ENCODE data around the gene PJA2. TPM values are rescaled to one million over a fixed set of nuclear protein-coding genes. Genes with fewer than 3 reads are reported as not detected.

The PJA2 gene
- total and polyA plus RNA-seq, 9 of the 15 experiments (the other 6 are each of a cell fraction or from before 2014, with no cell fraction given) = 25.1 to 82.1 (median 50.1) TPM

DNA sequence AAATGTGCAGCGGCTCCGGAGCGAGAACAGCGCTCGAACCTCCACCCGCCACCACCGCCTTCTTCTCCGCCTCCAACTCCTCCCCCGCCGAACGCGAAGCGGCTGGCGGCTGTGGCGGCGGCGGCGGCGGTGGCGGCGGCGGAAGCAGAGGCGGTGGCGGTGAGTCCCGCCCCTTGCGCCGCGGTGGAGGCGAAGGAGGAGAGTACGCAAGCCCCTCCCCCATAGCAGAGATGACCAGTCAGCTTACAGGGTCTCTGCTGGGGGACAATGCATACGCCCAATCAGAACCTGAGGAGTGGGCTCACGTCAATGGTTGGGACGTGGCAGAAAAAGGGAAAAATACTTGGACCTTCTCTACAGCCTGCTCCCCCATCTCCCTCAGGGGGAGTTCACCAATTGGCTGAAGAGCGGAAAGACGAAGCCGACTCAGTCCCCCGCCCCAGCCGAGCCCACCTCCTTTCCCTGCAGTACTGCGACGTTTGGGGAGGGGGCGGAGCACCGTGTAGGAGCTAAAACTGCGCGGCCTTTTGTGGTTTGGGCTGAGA is at the start of gene PJA2 (continued):
- TF ChIP-seq YY1 (IDR thresholded peaks at IDR 0.05; ENCODE audit: borderline replicate concordance in 1 of 3, control insufficient read depth in 1 of 3, extremely low read depth in 1 of 3, insufficient read depth in 3 of 3, insufficient read length in 1 of 3, insufficient replicate concordance in 2 of 3, low read depth in 1 of 3, low read length in 2 of 3) (peak in 1 of 3 experiments; percentile 10), GABPA (tag; conservative IDR thresholded peaks at IDR 0.05; ENCODE audit: low read depth) (peak; percentile 89), ETV1 (tag; conservative IDR thresholded peaks at IDR 0.05; ENCODE audit: low read depth) (0 out of 2 replicates have a peak, but pooled peaks have one; percentile 27), RAD21 (CRISPR knock-in tag; conservative IDR thresholded peaks at IDR 0.05 in 1 of 2, IDR thresholded peaks at IDR 0.05 in 1 of 2) (peak; percentile 12 to 19; a peak in 2 of 4 replicates), RBM22 (IDR thresholded peaks at IDR 0.05; ENCODE audit: low read depth, low read length, poor library complexity, severe bottlenecking) (no peak), HNRNPUL1 (IDR thresholded peaks at IDR 0.05; ENCODE audit: low read length) (no peak), ZNF644 (tag; IDR thresholded peaks at IDR 0.05; ENCODE audit: low read depth) (0 out of 2 replicates have a peak, but pooled peaks have one; percentile 11), TRIM28 (IDR thresholded peaks at IDR 0.05) (no peak), ESRRB (CRISPR knock-in tag; IDR thresholded peaks at IDR 0.05; ENCODE audit: borderline replicate concordance) (no peak), ZNF785 (CRISPR knock-in tag; IDR thresholded peaks at IDR 0.05) (no peak), SETDB1 (IDR thresholded peaks at IDR 0.05; ENCODE audit: low read length) (no peak), NR2C2 (CRISPR knock-in tag; IDR thresholded peaks at IDR 0.05) (no peak), NR2C2 (tag; IDR thresholded peaks at IDR 0.05) (no peak), ARNT (IDR thresholded peaks at IDR 0.05) (no peak), ZNF778 (CRISPR knock-in tag; IDR thresholded peaks at IDR 0.05) (no peak), SMARCE1 (IDR thresholded peaks at IDR 0.05) (no peak), ZNF3 (CRISPR knock-in tag; IDR thresholded peaks at IDR 0.05) (no peak)
- TF ChIP-seq, protein P1, sequence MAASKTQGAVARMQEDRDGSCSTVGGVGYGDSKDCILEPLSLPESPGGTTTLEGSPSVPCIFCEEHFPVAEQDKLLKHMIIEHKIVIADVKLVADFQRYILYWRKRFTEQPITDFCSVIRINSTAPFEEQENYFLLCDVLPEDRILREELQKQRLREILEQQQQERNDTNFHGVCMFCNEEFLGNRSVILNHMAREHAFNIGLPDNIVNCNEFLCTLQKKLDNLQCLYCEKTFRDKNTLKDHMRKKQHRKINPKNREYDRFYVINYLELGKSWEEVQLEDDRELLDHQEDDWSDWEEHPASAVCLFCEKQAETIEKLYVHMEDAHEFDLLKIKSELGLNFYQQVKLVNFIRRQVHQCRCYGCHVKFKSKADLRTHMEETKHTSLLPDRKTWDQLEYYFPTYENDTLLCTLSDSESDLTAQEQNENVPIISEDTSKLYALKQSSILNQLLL (CRISPR knock-in tag; IDR thresholded peaks at IDR 0.05; ENCODE audit: borderline replicate concordance) = no peak
- TF ChIP-seq, protein P2, sequence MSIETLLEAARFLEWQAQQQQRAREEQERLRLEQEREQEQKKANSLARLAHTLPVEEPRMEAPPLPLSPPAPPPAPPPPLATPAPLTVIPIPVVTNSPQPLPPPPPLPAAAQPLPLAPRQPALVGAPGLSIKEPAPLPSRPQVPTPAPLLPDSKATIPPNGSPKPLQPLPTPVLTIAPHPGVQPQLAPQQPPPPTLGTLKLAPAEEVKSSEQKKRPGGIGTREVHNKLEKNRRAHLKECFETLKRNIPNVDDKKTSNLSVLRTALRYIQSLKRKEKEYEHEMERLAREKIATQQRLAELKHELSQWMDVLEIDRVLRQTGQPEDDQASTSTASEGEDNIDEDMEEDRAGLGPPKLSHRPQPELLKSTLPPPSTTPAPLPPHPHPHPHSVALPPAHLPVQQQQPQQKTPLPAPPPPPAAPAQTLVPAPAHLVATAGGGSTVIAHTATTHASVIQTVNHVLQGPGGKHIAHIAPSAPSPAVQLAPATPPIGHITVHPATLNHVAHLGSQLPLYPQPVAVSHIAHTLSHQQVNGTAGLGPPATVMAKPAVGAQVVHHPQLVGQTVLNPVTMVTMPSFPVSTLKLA (conservative IDR thresholded peaks at IDR 0.05) = no peak
- TF ChIP-seq, protein P3, sequence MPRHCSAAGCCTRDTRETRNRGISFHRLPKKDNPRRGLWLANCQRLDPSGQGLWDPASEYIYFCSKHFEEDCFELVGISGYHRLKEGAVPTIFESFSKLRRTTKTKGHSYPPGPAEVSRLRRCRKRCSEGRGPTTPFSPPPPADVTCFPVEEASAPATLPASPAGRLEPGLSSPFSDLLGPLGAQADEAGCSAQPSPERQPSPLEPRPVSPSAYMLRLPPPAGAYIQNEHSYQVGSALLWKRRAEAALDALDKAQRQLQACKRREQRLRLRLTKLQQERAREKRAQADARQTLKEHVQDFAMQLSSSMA (CRISPR knock-in tag; IDR thresholded peaks at IDR 0.05) = no peak
- TF ChIP-seq, protein P4, sequence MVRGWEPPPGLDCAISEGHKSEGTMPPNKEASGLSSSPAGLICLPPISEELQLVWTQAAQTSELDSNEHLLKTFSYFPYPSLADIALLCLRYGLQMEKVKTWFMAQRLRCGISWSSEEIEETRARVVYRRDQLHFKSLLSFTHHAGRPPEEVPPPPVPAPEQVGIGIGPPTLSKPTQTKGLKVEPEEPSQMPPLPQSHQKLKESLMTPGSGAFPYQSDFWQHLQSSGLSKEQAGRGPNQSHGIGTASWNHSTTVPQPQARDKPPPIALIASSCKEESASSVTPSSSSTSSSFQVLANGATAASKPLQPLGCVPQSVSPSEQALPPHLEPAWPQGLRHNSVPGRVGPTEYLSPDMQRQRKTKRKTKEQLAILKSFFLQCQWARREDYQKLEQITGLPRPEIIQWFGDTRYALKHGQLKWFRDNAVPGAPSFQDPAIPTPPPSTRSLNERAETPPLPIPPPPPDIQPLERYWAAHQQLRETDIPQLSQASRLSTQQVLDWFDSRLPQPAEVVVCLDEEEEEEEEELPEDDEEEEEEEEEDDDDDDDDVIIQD (CRISPR knock-in tag; IDR thresholded peaks at IDR 0.05) = no peak
- TF ChIP-seq, protein P5, sequence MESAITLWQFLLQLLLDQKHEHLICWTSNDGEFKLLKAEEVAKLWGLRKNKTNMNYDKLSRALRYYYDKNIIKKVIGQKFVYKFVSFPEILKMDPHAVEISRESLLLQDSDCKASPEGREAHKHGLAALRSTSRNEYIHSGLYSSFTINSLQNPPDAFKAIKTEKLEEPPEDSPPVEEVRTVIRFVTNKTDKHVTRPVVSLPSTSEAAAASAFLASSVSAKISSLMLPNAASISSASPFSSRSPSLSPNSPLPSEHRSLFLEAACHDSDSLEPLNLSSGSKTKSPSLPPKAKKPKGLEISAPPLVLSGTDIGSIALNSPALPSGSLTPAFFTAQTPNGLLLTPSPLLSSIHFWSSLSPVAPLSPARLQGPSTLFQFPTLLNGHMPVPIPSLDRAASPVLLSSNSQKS (CRISPR knock-in tag; IDR thresholded peaks at IDR 0.05) = no peak
